Neural cell (in vitro differentiated cells): Measurements from ENCODE around the gene RPL18. TPM values are rescaled to one million over a fixed set of nuclear protein-coding genes. Genes with fewer than 3 reads are reported as not detected.

Experiments used
- H2AFZ ChIP-seq: fragments of 200-600, 300-800 bp; sonication (generic), shearing (Covaris generic); 2 replicates; pipeline ENCODE4 v1.6.0; 2014; ENCODE audit warnings: low read depth, mild to moderate bottlenecking, antibody characterized with exemption, low read length, moderate library complexity
- H3F3A ChIP-seq: fragments of 200-600 bp; shearing (Covaris generic); 2 replicates; pipeline ENCODE4 v1.6.1; 2016; ENCODE audit warnings: mild to moderate bottlenecking, moderate library complexity, mixed read lengths, antibody characterized with exemption, low read length; ENCODE audit not compliant: insufficient read depth, poor library complexity, severe bottlenecking
- H3K27ac ChIP-seq: fragments of 200-600, 300-800 bp; sonication (generic), shearing (Covaris generic); 2 replicates; pipeline ENCODE4 v1.5.1; 2014; ENCODE audit warnings: mild to moderate bottlenecking, low read length, moderate library complexity
- H3K27me3 ChIP-seq: fragments of 300-800, 200-600 bp; sonication (generic), shearing (Covaris generic); 2 replicates; pipeline ENCODE4 v1.6.0; 2014; ENCODE audit warnings: mild to moderate bottlenecking, low read depth, low read length, moderate library complexity; ENCODE audit not compliant: insufficient read depth
- H3K36me3 ChIP-seq: fragments of 300-800, 200-600 bp; sonication (generic), shearing (Covaris generic); 2 replicates; pipeline ENCODE4 v1.5.1; 2014; ENCODE audit warnings: mild to moderate bottlenecking, antibody characterized with exemption, low read length, moderate library complexity; ENCODE audit not compliant: insufficient read depth
- H3K4me2 ChIP-seq: fragments of 300-800, 200-600 bp; sonication (generic), shearing (Covaris generic); 2 replicates; pipeline ENCODE4 v1.6.0; 2014; ENCODE audit warnings: mild to moderate bottlenecking, low read length
- H3K4me3 ChIP-seq: fragments of 300-800, 200-600 bp; sonication (generic), shearing (Covaris generic); 2 replicates; pipeline ENCODE4 v1.5.1; 2014; ENCODE audit warnings: mild to moderate bottlenecking, low read length, moderate library complexity
- H3K79me2 ChIP-seq: fragments of 200-600 bp; shearing (Covaris generic); replicated peaks from 2 replicates; pipeline ENCODE4 v1.6.0; 2014; ENCODE audit warnings: mild to moderate bottlenecking, low read length, moderate library complexity; ENCODE audit not compliant: insufficient read depth
- H3K9ac ChIP-seq: fragments of 300-800, 200-600 bp; sonication (generic), shearing (Covaris generic); 2 replicates; pipeline ENCODE4 v1.6.1; 2016; ENCODE audit warnings: mild to moderate bottlenecking, low read length, mixed read lengths
- H3K9me2 ChIP-seq: fragments of 200-600 bp; shearing (Covaris generic); 2 replicates; pipeline ENCODE4 v1.6.1; 2016; ENCODE audit warnings: mild to moderate bottlenecking, low read length, mixed read lengths; ENCODE audit not compliant: insufficient read depth
- H3K9me3 ChIP-seq: fragments of 200-600, 300-800 bp; sonication (generic), shearing (Covaris generic); 2 replicates; pipeline ENCODE4 v1.6.1; 2016; ENCODE audit warnings: mild to moderate bottlenecking, mixed run types, low read length, moderate library complexity, mixed read lengths
- H4K20me1 ChIP-seq: fragments of 200-600 bp; shearing (Covaris generic); 2 replicates; pipeline ENCODE4 v1.6.1; 2016; ENCODE audit warnings: mild to moderate bottlenecking, mixed run types; ENCODE audit not compliant: insufficient read depth
- CTCF ChIP-seq: fragments of 450-650 bp; IDR thresholded peaks from 2 replicates; pipeline ENCODE4 v1.5.1; 2014; ENCODE audit warnings: antibody characterized with exemption, mild to moderate bottlenecking, moderate library complexity; ENCODE audit not compliant: poor library complexity, severe bottlenecking
- EP300 ChIP-seq: fragments of 450-650 bp; conservative IDR thresholded peaks from 2 replicates; pipeline ENCODE4 v1.6.1; 2014; ENCODE audit warnings: antibody characterized with exemption, mild to moderate bottlenecking, moderate library complexity; ENCODE audit not compliant: poor library complexity, severe bottlenecking
- EZH2 ChIP-seq: fragments of 200-600, 300-800 bp; shearing (Covaris generic), sonication (generic); IDR thresholded peaks from 2 replicates; pipeline ENCODE4 v1.6.1; 2014; ENCODE audit warnings: antibody characterized with exemption, low read length, borderline replicate concordance, mild to moderate bottlenecking; ENCODE audit not compliant: insufficient read depth, poor library complexity, severe bottlenecking
- MXI1 ChIP-seq: fragments of 450-650 bp; conservative IDR thresholded peaks from 2 replicates; pipeline ENCODE4 v1.6.1; 2014; ENCODE audit warnings: antibody characterized with exemption, mild to moderate bottlenecking; ENCODE audit not compliant: poor library complexity, severe bottlenecking
- POLR2AphosphoS5 ChIP-seq: IDR thresholded peaks from 2 replicates; pipeline ENCODE4 v1.6.1; 2012
- RAD21 ChIP-seq: fragments of 450-650 bp; conservative IDR thresholded peaks from 2 replicates; pipeline ENCODE4 v1.6.1; 2014; ENCODE audit warnings: antibody characterized with exemption, mild to moderate bottlenecking, moderate library complexity
- REST ChIP-seq: IDR thresholded peaks from 2 replicates; pipeline ENCODE4 v1.6.1; 2012; ENCODE audit warnings: borderline replicate concordance
- SMC3 ChIP-seq: fragments of 450-650 bp; conservative IDR thresholded peaks from 2 replicates; pipeline ENCODE4 v1.6.1; 2014; ENCODE audit warnings: antibody characterized with exemption, mild to moderate bottlenecking, moderate library complexity; ENCODE audit not compliant: poor library complexity
- TAF1 ChIP-seq: IDR thresholded peaks from 2 replicates; pipeline ENCODE4 v1.6.1; 2012; ENCODE audit warnings: low read depth
- polyA plus RNA-seq: library from polyadenylated mRNA; depleted of rRNA; stranded (reverse); fragments of >200 nt; gene quantifications from 2 replicates; pipeline ENCODE4 v1.2.3, GENCODE V29; 2014

RPL18 gene
- polyA plus RNA-seq, 1 donor from 2014 or later, result 2,102 TPM

GRCh38 chr19:48595833-48596232, 23.1 kb downstream of the RPL18 start:
- Histone ChIP-seq H3K27ac (no peak overlapping the region), H3K9me3 (no peaks in the 10 kb centered on the region), H3K36me3 (no peaks in the 10 kb centered on the region), H3K9ac (no peak overlapping the region), H4K20me1 (no peaks in the 10 kb centered on the region), H3K79me2 (no peaks in the 10 kb centered on the region), H3K27me3 (no peaks in the 10 kb centered on the region), H2AFZ (no peak overlapping the region), H3K9me2 (no peaks in the 10 kb centered on the region), H3K4me3 (no peak overlapping the region), H3K4me2 (no peak overlapping the region), H3F3A (no peaks in the 10 kb centered on the region)
- TF ChIP-seq SMC3 (no peak), EP300 (no peak), TAF1 (no peak), RAD21 (no peak), CTCF (no peak), EZH2 (no peak), POLR2AphosphoS5 (no peak), MXI1 (no peak)

DNA sequence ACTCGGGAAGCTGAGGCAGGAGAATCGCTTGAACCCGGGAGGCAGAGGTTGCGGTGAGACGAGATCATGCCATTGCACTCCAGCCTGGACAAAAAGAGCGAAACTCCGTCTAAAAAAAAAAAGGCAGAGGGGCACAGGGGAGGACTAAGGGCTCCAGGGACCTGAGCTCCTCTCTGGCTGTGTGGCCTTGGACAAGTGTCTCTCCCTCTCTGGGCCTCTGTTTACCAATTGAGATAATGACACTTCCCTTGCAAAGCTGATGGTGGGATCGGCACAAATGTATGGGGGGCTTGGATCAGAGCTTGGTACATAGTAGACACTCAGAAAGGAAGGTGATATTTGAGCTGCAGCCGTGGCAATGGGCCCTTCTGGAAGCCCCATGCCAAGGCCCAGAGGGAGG, 23.8 kb downstream of the RPL18 start:
- Histone ChIP-seq H3K4me2 (no peak overlapping the region), H3K9me3 (no peaks in the 10 kb centered on the region), H3K9ac (no peak overlapping the region), H3K27me3 (no peaks in the 10 kb centered on the region), H3K36me3 (no peaks in the 10 kb centered on the region), H3K79me2 (no peaks in the 10 kb centered on the region), H3K4me3 (no peak overlapping the region), H2AFZ (no peak overlapping the region), H3K27ac (no peak overlapping the region), H3F3A (no peaks in the 10 kb centered on the region), H4K20me1 (no peaks in the 10 kb centered on the region), H3K9me2 (no peaks in the 10 kb centered on the region)
- TF ChIP-seq TAF1, result no peak
- no peak for TF ChIP-seq EZH2
- TF ChIP-seq SMC3, result no peak
- no peak for TF ChIP-seq EP300
- TF ChIP-seq RAD21, result no peak

DNA sequence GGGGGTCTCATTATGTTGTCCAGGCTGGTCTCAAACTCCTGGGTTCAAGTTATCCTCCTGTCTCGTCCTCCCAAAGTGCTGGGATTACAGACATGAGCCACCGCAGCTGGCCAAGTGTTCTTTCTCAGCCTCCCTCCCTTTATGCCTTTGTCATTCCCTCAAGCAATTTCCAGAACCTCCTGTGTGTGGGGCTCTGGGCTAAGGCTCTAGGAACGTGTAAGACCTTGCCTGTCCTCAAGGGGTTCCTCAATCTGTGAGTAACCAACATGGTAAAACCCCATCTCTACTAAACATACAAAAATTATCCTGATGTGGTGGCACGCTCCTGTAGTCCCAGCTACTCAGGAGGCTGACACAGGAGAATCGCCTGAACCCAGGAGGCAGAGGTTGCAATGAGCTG, 28.0 kb downstream of the RPL18 start:
- peaks cover 4% of the 10 kb centered on the region for H3K27me3 ChIP-seq
- no peak overlapping the region for H2AFZ ChIP-seq
- no peaks in the 10 kb centered on the region for H3K9me2 ChIP-seq
- H4K20me1 ChIP-seq, result no peaks in the 10 kb centered on the region
- no peaks in the 10 kb centered on the region for H3K79me2 ChIP-seq
- no peaks in the 10 kb centered on the region for H3F3A ChIP-seq
- H3K27ac ChIP-seq, result no peak overlapping the region
- H3K9me3 ChIP-seq, result no peaks in the 10 kb centered on the region
- H3K4me2 ChIP-seq, result no peak overlapping the region
- H3K9ac ChIP-seq, result no peak overlapping the region
- TF ChIP-seq EZH2, result no peak
- TF ChIP-seq REST, result no peak
- TF ChIP-seq MXI1, result no peak
- TF ChIP-seq CTCF, result no peak
- H3K36me3 ChIP-seq, result no peaks in the 10 kb centered on the region
- H3K4me3 ChIP-seq, result no peak overlapping the region
